HG03066 (cell line): Measurements from ENCODE around the gene MACC1.
"Not testable (repeated sequence)": the region's sequence is repeated elsewhere in the genome, so short reads cannot be mapped to it uniquely, and the experiment has no call there.

Source experiments
- ATAC-seq: cut with Tn5 transposase; IDR thresholded peaks from one replicate; pipeline ENCODE4 v1.9.1; 2021; ENCODE audit warnings: low read depth; ENCODE audit not compliant: unreplicated experiment

Gene MACC1

GRCh38 chr7:20188567-20188966, 28.6 kb downstream of the MACC1 start:
- no peak for ATAC-seq

GRCh38 chr7:20187850-20188249, 29.3 kb downstream of the MACC1 start:
- not testable (repeated sequence) for ATAC-seq

GRCh38 chr7:20185988-20186387, 31.2 kb downstream of the MACC1 start:
- no peak for ATAC-seq

GRCh38 chr7:20183086-20183485, 34.1 kb downstream of the MACC1 start:
- ATAC-seq = no peak

- ATAC-seq = no peak
These were observed 40.5 kb downstream of the MACC1 start for GRCh38 chr7:20176578-20177242.

- no peak for ATAC-seq
These were observed 43.4 kb downstream of the MACC1 start for GRCh38 chr7:20173828-20174227.

- no peak for ATAC-seq
These were observed 44.3 kb downstream of the MACC1 start for GRCh38 chr7:20172736-20173334.

GRCh38 chr7:20170633-20171032, 46.6 kb downstream of the MACC1 start:
- ATAC-seq = no peak

- no peak for ATAC-seq
These were observed 52.1 kb downstream of the MACC1 start for GRCh38 chr7:20165146-20165510.

- no peak for ATAC-seq
These were observed 52.6 kb downstream of the MACC1 start for GRCh38 chr7:20164425-20165145.

- ATAC-seq = no peak
These were observed 54.5 kb downstream of the MACC1 start for GRCh38 chr7:20162665-20163064.

- no peak for ATAC-seq
These were observed 57.9 kb downstream of the MACC1 start for GRCh38 chr7:20159226-20159747.

- no peak for ATAC-seq
These were observed 58.5 kb downstream of the MACC1 start for GRCh38 chr7:20158684-20159083.

GRCh38 chr7:20157456-20157855, 59.7 kb downstream of the MACC1 start:
- ATAC-seq = no peak

- no peak for ATAC-seq
These were observed 63.2 kb downstream of the MACC1 start for GRCh38 chr7:20153999-20154398.

GRCh38 chr7:20153567-20153966, 63.6 kb downstream of the MACC1 start:
- no peak for ATAC-seq

- no peak for ATAC-seq
These were observed 64.7 kb downstream of the MACC1 start for GRCh38 chr7:20152511-20152910.

GRCh38 chr7:20151708-20152456, 65.3 kb downstream of the MACC1 start:
- no peak for ATAC-seq

- ATAC-seq = no peak
These were observed 70.7 kb downstream of the MACC1 start for GRCh38 chr7:20146451-20146850.

- no peak for ATAC-seq
These were observed 72.4 kb downstream of the MACC1 start for GRCh38 chr7:20144801-20145200.

- ATAC-seq = no peak
These were observed 75.5 kb downstream of the MACC1 start for GRCh38 chr7:20141666-20142065.
